ENCODE measurements around the gene INPPL1. TPM values are rescaled to one million over a fixed set of nuclear protein-coding genes. Genes with fewer than 3 reads are reported as not detected.

Gene INPPL1
- polyA plus RNA-seq, 1 donor (not counting 4 experiments of a cell fraction or from before 2014, with no cell fraction given): 44.0 TPM

DNA sequence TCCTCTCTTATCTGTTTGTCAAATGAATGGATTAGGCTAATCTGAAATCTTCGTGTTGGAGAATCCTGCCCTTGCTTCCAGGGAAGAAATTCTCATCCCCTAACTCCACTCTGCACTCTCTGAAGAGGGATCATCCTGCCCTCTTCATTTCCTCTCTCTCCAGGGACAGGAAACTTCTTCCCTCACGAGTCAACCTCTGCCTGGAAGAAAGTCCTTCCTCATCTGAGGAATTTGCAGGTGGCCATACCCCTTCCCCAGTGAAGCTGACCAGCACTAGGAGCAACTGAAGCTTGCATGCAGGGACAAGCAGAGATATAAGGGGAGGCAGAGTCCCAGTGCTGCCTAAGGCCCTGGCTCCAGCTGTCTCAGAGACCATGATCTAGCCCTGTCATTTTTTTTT, 23.0 kb downstream of the INPPL1 start:
- Histone ChIP-seq H3K4me3 (ENCODE audit: control insufficient read depth in 2 of 3, extremely low read depth in 1 of 3, insufficient read depth in 2 of 3, low read depth in 1 of 3, low read length in 3 of 3) (no peak overlapping the region), H3K9me3 (ENCODE audit: control insufficient read depth, low read depth, low read length) (no peaks in the 10 kb centered on the region), H3K9ac (ENCODE audit: control insufficient read depth, extremely low read depth, insufficient read depth, low read length) (no peak overlapping the region), H3K36me3 (ENCODE audit: control insufficient read depth in 2 of 2, extremely low read depth in 1 of 2, insufficient read depth in 2 of 2, low read length in 2 of 2) (no peaks in the 10 kb centered on the region), H3K27me3 (ENCODE audit: control insufficient read depth, extremely low read depth, insufficient read depth, low read length) (peaks cover 58% of the 10 kb centered on the region), H3K27ac (ENCODE audit: control insufficient read depth, insufficient read depth, low read length) (no peak overlapping the region), H3K79me2 (ENCODE audit: control insufficient read depth, insufficient read depth, low read length) (no peaks in the 10 kb centered on the region), H3K4me2 (ENCODE audit: control insufficient read depth, extremely low read depth, insufficient read depth, low read depth, low read length) (no peak overlapping the region), H4K20me1 (ENCODE audit: control insufficient read depth, extremely low read depth, insufficient read depth, low read length) (no peaks in the 10 kb centered on the region), H3K4me1 (ENCODE audit: control insufficient read depth, extremely low read depth, insufficient read depth, low read length) (no peaks in the 10 kb centered on the region), H3K9me1 (ENCODE audit: control insufficient read depth, extremely low read depth, insufficient read depth, low read length) (no peaks in the 10 kb centered on the region), H2AFZ (ENCODE audit: control insufficient read depth, low read length) (no peak overlapping the region)
- no peak for TF ChIP-seq EZH2 (IDR thresholded peaks at IDR 0.05; ENCODE audit: low read length)
- TF ChIP-seq, protein P1, sequence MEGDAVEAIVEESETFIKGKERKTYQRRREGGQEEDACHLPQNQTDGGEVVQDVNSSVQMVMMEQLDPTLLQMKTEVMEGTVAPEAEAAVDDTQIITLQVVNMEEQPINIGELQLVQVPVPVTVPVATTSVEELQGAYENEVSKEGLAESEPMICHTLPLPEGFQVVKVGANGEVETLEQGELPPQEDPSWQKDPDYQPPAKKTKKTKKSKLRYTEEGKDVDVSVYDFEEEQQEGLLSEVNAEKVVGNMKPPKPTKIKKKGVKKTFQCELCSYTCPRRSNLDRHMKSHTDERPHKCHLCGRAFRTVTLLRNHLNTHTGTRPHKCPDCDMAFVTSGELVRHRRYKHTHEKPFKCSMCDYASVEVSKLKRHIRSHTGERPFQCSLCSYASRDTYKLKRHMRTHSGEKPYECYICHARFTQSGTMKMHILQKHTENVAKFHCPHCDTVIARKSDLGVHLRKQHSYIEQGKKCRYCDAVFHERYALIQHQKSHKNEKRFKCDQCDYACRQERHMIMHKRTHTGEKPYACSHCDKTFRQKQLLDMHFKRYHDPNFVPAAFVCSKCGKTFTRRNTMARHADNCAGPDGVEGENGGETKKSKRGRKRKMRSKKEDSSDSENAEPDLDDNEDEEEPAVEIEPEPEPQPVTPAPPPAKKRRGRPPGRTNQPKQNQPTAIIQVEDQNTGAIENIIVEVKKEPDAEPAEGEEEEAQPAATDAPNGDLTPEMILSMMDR (optimal IDR thresholded peaks at IDR 0.05 in 1 of 3, IDR thresholded peaks at IDR 0.05 in 1 of 3, conservative IDR thresholded peaks at IDR 0.05 in 1 of 3; ENCODE audit: extremely low read depth in 1 of 3, insufficient read depth in 2 of 3, low read length in 3 of 3): no peak
- FAIRE-seq (no peak), DNase-seq (ENCODE audit: low read depth, low spot score) (no peak)
- dilution Hi-C loops (cut with MboI; ENCODE audit: extremely low pct_ligation_motif_present, low sequenced_read_pairs): no loop called here

DNA sequence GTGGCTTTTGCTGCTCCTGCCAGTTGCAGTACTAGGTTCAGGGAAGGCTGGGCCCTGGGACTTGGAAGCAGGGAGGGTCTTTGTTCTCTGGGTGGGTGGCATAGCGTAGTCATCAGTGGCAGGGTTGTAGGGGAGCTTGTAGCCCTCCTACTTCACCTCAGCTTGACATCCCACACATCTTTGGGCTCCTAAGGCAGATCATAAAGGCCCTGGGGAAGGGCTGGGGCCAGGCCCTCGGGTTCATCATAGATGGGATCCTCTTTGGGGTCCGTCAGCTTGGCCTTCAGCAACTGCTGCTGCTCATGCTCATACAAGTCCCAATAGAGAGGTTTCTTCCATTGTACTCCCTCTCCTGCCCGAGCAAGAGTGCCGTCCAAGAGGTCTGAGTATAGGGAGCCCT, 25.4 kb downstream of the INPPL1 start:
- no peaks in the 10 kb centered on the region for H3K4me1 ChIP-seq (ENCODE audit: control insufficient read depth, extremely low read depth, insufficient read depth, low read length)
- no peak overlapping the region for H3K4me3 ChIP-seq (ENCODE audit: control insufficient read depth in 2 of 3, extremely low read depth in 1 of 3, insufficient read depth in 2 of 3, low read depth in 1 of 3, low read length in 3 of 3)
- TF ChIP-seq, protein P1 (optimal IDR thresholded peaks at IDR 0.05 in 1 of 3, IDR thresholded peaks at IDR 0.05 in 1 of 3, conservative IDR thresholded peaks at IDR 0.05 in 1 of 3; ENCODE audit: extremely low read depth in 1 of 3, insufficient read depth in 2 of 3, low read length in 3 of 3): no peak
- H3K36me3 ChIP-seq (ENCODE audit: control insufficient read depth in 2 of 2, extremely low read depth in 1 of 2, insufficient read depth in 2 of 2, low read length in 2 of 2): no peaks in the 10 kb centered on the region
- no peak overlapping the region for H3K27ac ChIP-seq (ENCODE audit: control insufficient read depth, insufficient read depth, low read length)
- H3K79me2 ChIP-seq (ENCODE audit: control insufficient read depth, insufficient read depth, low read length): no peaks in the 10 kb centered on the region
- dilution Hi-C loops (cut with MboI; ENCODE audit: extremely low pct_ligation_motif_present, low sequenced_read_pairs): no loop called here
- no peak overlapping the region for H2AFZ ChIP-seq (ENCODE audit: control insufficient read depth, low read length)
- no peak overlapping the region for H3K4me2 ChIP-seq (ENCODE audit: control insufficient read depth, extremely low read depth, insufficient read depth, low read depth, low read length)
- no peaks in the 10 kb centered on the region for H4K20me1 ChIP-seq (ENCODE audit: control insufficient read depth, extremely low read depth, insufficient read depth, low read length)
- no peaks in the 10 kb centered on the region for H3K9me1 ChIP-seq (ENCODE audit: control insufficient read depth, extremely low read depth, insufficient read depth, low read length)
- H3K9me3 ChIP-seq (ENCODE audit: control insufficient read depth, low read depth, low read length): no peaks in the 10 kb centered on the region
- FAIRE-seq: no peak
- no peak for DNase-seq (ENCODE audit: low read depth, low spot score)
- H3K9ac ChIP-seq (ENCODE audit: control insufficient read depth, extremely low read depth, insufficient read depth, low read length): no peak overlapping the region
- peaks cover 39% of the 10 kb centered on the region for H3K27me3 ChIP-seq (ENCODE audit: control insufficient read depth, extremely low read depth, insufficient read depth, low read length)
